Activated naive CD8-positive, alpha-beta T cell treated with anti-CD3 and anti-CD28 coated beads, Interleukin-2, amount 50 U/mL, for 24 hours (primary cell): Measurements from ENCODE around the gene RBP7.
"Not testable (repeated sequence)": the region's sequence is repeated elsewhere in the genome, so short reads cannot be mapped to it uniquely, and the experiment has no call there.

Source experiments
- ATAC-seq: fragments of 150-1000 bp; cut with Tn5 transposase; one replicate; pipeline ENCODE4 v1.10.0; 2021
- DNase-seq: peaks from one replicate; pipeline ENCODE4 v3.0.0; 2021
- H3K27ac Mint-ChIP-seq: one replicate; pipeline ENCODE4 v1.8.0; 2021; ENCODE audit warnings: mild to moderate bottlenecking, mixed read lengths
- H3K27me3 Mint-ChIP-seq: one replicate; pipeline ENCODE4 v1.8.0; 2021; ENCODE audit warnings: mixed read lengths
- H3K36me3 Mint-ChIP-seq: one replicate; pipeline ENCODE4 v1.8.0; 2021; ENCODE audit warnings: low read depth, mixed read lengths
- H3K4me1 Mint-ChIP-seq: one replicate; pipeline ENCODE4 v1.8.0; 2021; ENCODE audit warnings: mixed read lengths
- H3K4me3 Mint-ChIP-seq: one replicate; pipeline ENCODE4 v1.8.0; 2021; ENCODE audit warnings: mild to moderate bottlenecking, moderate library complexity, mixed read lengths
- H3K9me3 Mint-ChIP-seq: one replicate; pipeline ENCODE4 v1.8.0; 2021; ENCODE audit warnings: mixed read lengths

Gene RBP7

DNA sequence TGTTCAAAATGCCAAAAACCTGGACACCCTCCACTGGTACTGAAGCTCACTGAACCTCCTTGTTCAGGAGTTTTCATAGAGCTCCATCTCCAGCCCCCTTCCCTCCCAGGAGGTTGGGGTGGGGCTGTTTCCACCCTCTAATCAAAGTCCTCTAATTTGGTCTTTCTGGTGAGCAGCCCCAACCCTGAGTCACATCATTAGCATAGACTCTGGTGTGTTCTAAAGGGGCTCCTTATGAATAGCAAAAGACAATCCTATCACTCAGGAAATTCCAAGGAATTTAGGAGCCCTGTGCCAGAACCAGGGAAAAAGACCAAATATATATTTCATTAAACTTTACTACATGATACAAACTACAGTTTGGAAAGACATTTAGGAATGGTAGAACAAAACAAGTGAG is 22.5 kb downstream of the RBP7 start:
- no peak for ATAC-seq
- no peak overlapping the region for H3K4me3 Mint-ChIP-seq
- peaks cover 2% of the 10 kb centered on the region for H3K27me3 Mint-ChIP-seq
- no peaks in the 10 kb centered on the region for H3K36me3 Mint-ChIP-seq
- no peak for DNase-seq
- H3K27ac Mint-ChIP-seq = no peak overlapping the region
- H3K4me1 Mint-ChIP-seq = no peaks in the 10 kb centered on the region
- no peaks in the 10 kb centered on the region for H3K9me3 Mint-ChIP-seq

DNA sequence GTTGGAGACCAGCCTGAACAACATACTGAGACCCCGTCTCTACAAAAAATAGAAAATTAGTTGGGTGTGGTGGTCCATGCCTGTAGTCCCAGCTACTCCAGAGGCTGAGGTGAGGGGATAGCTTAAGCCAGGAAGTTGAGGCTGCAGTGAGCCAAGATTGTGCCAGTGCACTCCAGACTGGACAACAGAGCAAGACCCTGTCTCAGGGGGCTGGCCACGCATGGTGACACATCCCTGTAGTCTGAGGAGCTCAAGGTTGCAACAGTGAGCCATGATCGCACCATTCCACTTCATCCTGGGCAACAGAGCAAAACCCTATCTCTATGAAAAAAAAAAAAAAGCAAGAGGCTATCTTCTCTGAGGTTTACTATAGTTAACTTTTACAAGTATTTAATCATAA is 23.1 kb downstream of the RBP7 start:
- no peak overlapping the region for H3K27ac Mint-ChIP-seq
- H3K4me3 Mint-ChIP-seq = no peak overlapping the region
- DNase-seq = no peak
- H3K9me3 Mint-ChIP-seq = no peaks in the 10 kb centered on the region
- peaks cover 2% of the 10 kb centered on the region for H3K27me3 Mint-ChIP-seq
- H3K36me3 Mint-ChIP-seq = no peaks in the 10 kb centered on the region
- ATAC-seq = no peak
- no peaks in the 10 kb centered on the region for H3K4me1 Mint-ChIP-seq

DNA sequence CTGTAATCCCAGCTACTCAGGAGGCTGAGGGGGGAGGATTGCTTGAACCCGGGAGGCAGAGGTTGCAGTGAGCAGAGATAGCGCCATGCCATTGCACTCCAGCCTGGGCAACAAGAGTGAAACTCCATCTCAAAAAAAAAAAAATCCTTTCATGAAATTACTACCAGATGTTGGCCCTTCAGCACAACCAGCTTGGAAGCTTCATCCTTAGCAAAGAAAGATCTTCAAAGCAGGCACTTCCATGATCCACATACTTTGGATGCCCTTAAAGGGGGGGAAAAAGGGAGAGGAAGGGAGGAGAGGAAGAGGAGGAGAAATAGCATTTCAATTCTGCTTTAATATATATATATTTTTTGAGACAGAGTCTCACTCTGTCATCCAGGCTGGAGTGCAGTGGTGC is 23.6 kb downstream of the RBP7 start:
- not testable (repeated sequence) for H3K4me1 Mint-ChIP-seq, DNase-seq, H3K4me3 Mint-ChIP-seq, H3K27me3 Mint-ChIP-seq, H3K27ac Mint-ChIP-seq, H3K9me3 Mint-ChIP-seq, H3K36me3 Mint-ChIP-seq, ATAC-seq

DNA sequence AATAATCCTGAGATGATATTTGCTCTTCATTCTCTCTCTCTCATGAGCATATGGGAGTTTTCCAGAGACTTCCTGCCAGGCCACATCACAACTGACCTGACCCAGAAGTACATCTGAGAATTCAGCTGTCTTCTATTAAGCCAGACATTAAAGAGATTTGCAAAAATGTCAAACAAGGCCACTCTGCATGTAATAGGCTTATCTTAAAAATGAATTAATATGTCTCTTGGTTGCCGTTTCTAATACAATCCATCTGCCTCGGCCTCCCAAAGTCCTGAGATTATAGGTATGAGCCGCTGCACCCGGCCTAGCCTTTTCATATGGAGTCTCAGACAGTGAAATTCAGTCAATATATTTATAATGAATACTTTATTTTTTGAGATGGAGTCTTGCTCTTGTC is 25.0 kb downstream of the RBP7 start:
- not testable (repeated sequence) for H3K4me3 Mint-ChIP-seq, H3K27me3 Mint-ChIP-seq, H3K27ac Mint-ChIP-seq, H3K9me3 Mint-ChIP-seq, H3K4me1 Mint-ChIP-seq, H3K36me3 Mint-ChIP-seq, DNase-seq, ATAC-seq

DNA sequence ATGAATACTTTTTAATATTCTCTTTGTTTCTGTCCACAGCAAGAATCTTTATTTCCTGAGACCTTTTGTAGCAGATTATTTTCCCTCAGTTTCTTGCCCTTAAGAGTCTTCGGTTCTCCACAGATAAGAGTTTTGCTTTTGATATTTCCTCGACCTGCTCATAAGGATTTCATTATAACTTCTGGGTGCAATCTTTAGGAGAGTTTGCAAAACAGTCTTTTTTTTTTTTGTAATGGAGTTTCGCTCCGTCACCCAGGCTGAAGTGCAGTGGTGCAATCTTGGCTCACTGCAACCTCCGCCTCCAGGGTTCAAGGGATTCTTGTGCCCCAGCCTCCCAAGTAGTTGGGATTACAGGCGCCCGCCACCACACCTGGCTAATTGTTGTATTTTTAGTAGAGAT is 25.6 kb downstream of the RBP7 start:
- Mint-ChIP-seq H3K27ac (no peak overlapping the region), H3K9me3 (no peaks in the 10 kb centered on the region), H3K36me3 (no peaks in the 10 kb centered on the region), H3K27me3 (peaks cover 2% of the 10 kb centered on the region), H3K4me1 (no peaks in the 10 kb centered on the region), H3K4me3 (no peak overlapping the region)
- ATAC-seq = no peak
- no peak for DNase-seq

DNA sequence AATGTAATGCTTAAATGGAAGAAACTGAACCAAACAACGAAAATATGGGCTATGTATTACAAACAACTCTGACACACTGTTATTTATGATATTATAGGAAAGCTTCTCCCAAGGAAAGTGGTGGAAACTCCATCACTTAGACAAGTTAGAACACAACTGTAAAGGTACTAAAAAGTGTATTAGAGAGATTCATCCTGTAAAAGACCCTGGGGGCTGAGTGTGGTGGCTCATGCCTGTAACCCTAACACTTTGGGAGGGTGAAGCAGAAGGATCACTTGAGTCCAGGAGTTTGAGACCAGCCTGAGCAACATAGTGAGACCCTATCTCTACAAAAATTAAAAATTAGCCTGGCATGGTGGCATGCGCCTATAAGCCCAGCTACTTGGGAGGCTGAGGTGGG is 28.3 kb downstream of the RBP7 start:
- ATAC-seq (no peak), DNase-seq (no peak)
- Mint-ChIP-seq H3K4me1 (no peaks in the 10 kb centered on the region), H3K9me3 (no peaks in the 10 kb centered on the region), H3K36me3 (no peaks in the 10 kb centered on the region), H3K27me3 (peaks cover 2% of the 10 kb centered on the region), H3K27ac (no peak overlapping the region), H3K4me3 (no peak overlapping the region)

DNA sequence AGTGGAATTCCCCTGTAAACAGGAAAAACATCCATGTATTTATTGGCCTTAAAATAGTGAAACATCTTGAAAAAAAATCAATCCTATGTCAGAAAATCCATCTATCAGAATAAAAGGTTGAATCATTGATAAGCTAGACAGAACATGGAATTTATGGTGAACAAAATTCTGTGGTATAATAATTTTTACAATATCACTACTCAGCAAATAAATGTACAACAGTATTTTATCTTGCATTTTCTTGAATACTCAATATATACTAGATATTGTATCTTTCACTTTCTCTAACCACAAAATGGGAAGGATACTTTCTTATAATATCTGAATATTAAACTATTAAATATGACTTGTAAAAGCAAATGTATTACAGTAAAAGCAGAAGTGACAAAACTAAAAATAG is 30.0 kb downstream of the RBP7 start:
- H3K27ac Mint-ChIP-seq = no peak overlapping the region
- no peaks in the 10 kb centered on the region for H3K36me3 Mint-ChIP-seq
- H3K27me3 Mint-ChIP-seq = peaks cover 2% of the 10 kb centered on the region
- H3K4me3 Mint-ChIP-seq = no peak overlapping the region
- no peaks in the 10 kb centered on the region for H3K4me1 Mint-ChIP-seq
- ATAC-seq = no peak
- H3K9me3 Mint-ChIP-seq = no peaks in the 10 kb centered on the region
- DNase-seq = no peak

DNA sequence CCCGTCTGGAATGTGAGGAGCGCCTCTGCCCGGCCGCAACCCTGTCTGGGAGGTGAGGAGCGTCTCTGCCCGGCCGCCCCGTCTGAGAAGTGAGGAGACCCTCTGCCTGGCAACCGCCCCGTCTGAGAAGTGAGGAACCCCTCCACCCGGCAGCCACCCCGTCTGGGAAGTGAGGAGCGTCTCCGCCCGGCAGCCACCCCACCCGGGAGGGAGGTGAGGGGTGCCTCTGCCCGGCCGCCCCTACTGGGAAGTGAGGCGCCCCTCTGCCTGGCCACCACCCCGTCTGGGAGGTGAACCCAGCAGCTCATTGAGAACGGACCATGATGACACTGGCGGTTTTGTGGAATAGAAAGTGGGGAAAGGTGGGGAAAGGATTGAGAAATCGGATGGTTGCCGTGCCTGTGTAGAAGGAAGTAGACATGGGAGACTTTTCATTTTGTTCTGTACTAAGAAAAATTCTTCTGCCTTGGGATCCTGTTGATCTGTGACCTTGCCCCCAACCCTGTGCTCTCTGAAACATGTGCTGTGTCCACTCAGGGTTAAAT is 32.0 kb downstream of the RBP7 start:
- not testable (repeated sequence) for H3K4me1 Mint-ChIP-seq, DNase-seq, H3K36me3 Mint-ChIP-seq, ATAC-seq, H3K27me3 Mint-ChIP-seq, H3K4me3 Mint-ChIP-seq, H3K9me3 Mint-ChIP-seq, H3K27ac Mint-ChIP-seq

DNA sequence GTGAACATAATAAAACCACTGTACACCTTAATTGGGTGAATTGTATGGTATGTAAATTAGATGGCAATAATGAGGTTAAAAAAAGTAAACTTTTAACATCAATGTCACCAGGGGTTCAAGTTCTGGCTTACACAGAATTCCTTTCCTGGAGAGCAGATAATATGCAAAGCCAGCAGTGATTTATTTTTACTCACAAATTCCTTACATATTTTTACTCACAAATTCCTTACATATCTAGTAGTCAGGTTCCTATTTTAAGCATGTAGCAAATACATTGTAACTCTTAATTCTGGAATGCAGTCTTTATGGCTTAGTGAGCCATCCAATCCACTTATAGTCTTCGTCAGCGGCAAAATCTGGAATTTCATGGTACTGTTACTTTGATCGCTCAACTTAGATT is 34.4 kb downstream of the RBP7 start:
- Mint-ChIP-seq H3K27me3 (no peaks in the 10 kb centered on the region), H3K36me3 (no peaks in the 10 kb centered on the region), H3K27ac (no peak overlapping the region), H3K4me3 (no peak overlapping the region), H3K4me1 (peaks cover 22% of the 10 kb centered on the region), H3K9me3 (no peaks in the 10 kb centered on the region)
- ATAC-seq = no peak
- DNase-seq = no peak

DNA sequence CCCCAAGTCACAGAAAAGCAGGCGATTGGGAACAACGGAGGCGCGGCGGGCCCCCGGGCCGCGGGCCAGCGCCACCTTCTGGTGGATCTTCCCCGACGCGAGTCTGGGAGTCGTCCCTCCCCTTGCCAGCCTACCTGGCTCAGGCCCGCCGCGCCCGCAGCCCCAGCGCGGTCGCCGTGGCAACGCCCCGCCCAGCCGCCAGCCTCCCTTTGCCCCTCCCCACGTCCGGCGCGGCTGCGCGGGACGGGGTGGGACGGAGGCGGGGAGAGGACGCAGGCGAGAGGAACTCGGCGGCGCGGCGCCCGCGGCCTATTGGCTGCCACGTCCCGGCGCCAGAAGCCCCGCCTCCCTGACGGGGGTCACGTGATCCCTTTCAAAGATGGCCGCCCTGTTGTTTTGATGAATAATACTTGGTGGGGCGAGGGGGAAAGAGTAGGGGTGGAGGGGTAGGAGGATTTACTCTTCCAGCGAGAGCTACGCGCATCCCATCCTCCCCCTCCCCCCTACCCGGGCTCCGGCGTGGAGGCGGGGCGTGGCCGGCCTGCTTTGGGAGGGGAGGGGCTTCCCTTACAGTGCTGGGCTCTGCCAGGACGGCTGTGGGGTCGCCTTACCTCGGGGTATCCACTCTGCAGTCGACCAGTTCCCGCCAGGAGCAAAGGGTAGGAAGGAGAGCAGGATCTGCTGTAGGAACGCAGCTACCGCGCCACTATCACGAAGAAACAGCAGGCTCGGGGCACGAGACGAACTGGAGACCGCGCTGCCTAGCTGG is 35.7 kb downstream of the RBP7 start, which contains the start of gene UBE4B:
UBE4B (plus strand) TSS at position 369 of the 769 bp plus-strand sequence. CDS start 713 bp downstream, outside the sequence.
- Mint-ChIP-seq H3K9me3 (no peaks in the 10 kb centered on the region), H3K36me3 (no peaks in the 10 kb centered on the region), H3K27ac (peak within 1 kb of the TSS; percentile 94), H3K27me3 (no peaks in the 10 kb centered on the region), H3K4me1 (peaks cover 22% of the 10 kb centered on the region), H3K4me3 (peak within 1 kb of the TSS; percentile 91)
- peak; percentile 99 for DNase-seq
- ATAC-seq = peak; percentile 97

DNA sequence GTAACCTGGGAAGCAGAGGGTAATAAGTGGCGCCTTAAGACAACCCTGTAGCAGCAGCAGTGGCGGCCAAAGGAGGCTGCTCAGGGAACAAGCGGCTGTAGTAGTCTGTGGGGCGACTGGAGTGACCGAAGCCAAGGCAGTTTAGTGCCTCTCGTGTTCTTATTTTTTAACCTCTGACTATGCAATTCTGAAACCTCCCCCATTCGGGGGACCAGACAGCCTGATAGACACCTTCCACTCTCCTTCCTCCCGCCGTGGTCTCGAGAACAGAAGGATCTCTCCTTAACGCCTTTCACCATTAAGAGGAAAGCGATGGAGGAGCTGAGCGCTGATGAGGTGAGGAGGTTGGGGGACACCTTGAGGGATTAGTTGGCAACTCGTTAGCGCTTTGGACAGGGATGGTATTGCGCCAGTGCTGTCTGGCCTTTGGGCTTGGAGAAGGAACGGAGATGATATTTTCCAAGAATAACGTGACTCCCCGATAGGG is 36.4 kb downstream of the RBP7 start:
- Mint-ChIP-seq H3K9me3 (no peaks in the 10 kb centered on the region), H3K36me3 (no peaks in the 10 kb centered on the region), H3K4me1 (peaks cover 22% of the 10 kb centered on the region), H3K27ac (peak overlapping the region; percentile 94), H3K27me3 (no peaks in the 10 kb centered on the region), H3K4me3 (peak overlapping the region; percentile 91)
- ATAC-seq (peak; percentile 25), DNase-seq (peak; percentile 20)

DNA sequence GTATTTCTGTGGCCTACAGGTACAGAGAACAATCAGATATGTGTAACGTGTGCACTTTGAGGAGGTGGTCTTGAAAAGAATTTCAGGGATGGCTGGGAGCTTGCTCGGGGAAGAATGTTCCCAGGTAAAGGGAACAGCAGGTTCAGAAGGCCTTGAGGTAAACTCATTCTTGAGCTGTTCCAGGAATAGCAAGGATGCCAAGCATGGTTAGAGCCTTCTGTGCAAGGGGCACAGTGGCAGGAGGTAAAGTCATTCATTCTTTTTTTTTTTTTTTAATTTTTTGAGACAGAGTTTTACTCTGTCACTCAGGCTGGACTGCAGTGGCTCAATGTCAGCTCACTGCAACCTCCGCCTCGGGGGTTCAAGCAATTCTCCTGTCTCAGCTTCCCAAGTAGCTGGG is 45.7 kb downstream of the RBP7 start:
- Mint-ChIP-seq H3K36me3 (peaks cover 4% of the 10 kb centered on the region), H3K27me3 (no peaks in the 10 kb centered on the region), H3K4me1 (peaks cover 8% of the 10 kb centered on the region), H3K9me3 (no peaks in the 10 kb centered on the region), H3K4me3 (no peak overlapping the region), H3K27ac (no peak overlapping the region)
- DNase-seq = no peak
- no peak for ATAC-seq

DNA sequence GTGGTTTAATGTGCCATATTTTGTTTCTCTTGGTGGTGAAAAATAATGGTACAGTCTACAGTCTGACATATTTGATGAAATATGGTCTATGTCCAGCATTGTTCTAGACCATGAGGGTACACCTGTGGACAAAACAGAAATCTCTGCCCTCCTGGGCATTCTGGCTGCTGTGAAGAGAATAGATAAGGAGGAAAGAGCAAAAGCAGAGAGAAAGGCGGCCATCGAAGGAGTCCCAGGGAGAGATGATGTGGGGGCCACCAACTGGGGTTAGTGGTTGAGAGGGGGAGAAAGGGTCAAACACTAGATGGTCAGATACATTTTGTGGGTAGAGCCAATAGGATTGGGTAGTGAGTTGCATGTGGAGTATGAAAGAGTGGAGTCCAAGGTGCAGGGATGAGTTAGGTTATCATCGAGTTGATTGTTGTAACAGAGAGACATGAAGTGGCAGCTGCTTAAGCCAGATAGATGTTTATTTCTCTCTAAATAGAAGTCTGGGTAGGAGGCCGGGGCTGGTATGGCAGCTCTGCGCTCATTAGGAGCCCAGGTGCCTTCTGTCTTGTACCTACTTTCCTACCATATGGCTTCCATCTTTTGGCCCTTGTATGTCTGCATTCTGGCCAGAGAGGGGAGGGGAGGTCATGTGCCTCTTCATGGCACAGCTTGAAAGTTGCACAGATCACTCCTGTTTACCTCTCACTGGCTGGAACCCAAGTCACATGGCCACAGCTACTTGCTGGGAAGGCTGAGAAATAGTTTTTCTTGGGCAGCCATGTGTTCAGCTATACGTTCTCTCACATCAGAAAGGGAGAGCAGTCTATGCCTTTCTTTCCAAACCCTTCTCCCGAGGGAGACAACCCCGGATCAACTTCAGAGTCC is 48.7 kb downstream of the RBP7 start:
- Mint-ChIP-seq H3K9me3 (no peaks in the 10 kb centered on the region), H3K27ac (no peak overlapping the region), H3K36me3 (peaks cover 6% of the 10 kb centered on the region)

DNA sequence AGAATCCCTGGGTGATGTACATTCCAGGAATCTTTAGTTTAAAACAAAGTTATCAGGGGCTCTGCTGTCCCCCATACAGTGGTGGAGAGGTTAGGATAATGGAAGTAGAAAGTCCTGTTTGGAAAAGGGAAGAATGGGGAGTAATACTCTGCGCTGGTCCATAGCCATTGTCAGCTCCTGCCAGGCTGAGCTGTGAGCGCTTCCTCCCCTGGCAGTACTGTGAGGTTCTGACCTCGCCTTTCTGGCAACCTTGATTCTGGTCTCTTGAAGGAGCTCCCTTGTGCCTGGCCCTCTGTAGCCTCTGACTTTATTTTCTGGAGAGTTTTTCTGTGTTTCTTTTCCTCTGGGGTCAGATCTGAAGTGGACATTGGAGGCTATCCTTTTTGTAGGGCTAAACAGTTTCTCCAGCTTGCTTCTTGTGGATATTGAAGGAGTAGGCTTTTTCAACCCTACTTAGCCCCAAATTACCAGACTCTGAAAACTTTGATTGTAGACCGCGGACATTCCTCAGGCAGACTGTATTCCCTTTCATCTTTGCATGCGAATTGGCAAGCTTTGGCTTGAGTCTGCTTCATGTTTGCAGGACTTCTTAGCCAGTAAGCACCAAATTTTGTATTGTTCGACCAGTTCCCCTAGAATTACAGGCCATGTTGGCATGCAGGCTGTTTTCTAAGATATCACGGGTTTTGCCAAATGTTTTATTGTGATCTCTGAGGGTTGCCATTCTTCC is 49.5 kb downstream of the RBP7 start:
- no peak overlapping the region for H3K4me3 Mint-ChIP-seq
- no peak overlapping the region for H3K27ac Mint-ChIP-seq
- ATAC-seq (no peak), DNase-seq (no peak)
- H3K27me3 Mint-ChIP-seq = no peaks in the 10 kb centered on the region
- H3K4me1 Mint-ChIP-seq = peaks cover 8% of the 10 kb centered on the region
- H3K9me3 Mint-ChIP-seq = no peaks in the 10 kb centered on the region
- peaks cover 6% of the 10 kb centered on the region for H3K36me3 Mint-ChIP-seq

More for the DNA sequence above, 48.7 kb downstream of the RBP7 start:
- Mint-ChIP-seq H3K27me3 (no peaks in the 10 kb centered on the region), H3K4me1 (peaks cover 8% of the 10 kb centered on the region), H3K4me3 (no peak overlapping the region)
- no peak for DNase-seq
- ATAC-seq = no peak
